Forelimb muscle (tissue), 1 donor: ENCODE results near the gene ERGIC1. TPM values are rescaled to one million over a fixed set of nuclear protein-coding genes. Genes with fewer than 3 reads are reported as not detected.
"Not testable (repeated sequence)": the region's sequence is repeated elsewhere in the genome, so short reads cannot be mapped to it uniquely, and the experiment has no call there.

Experiments used
- DNase-seq: peaks from one replicate; pipeline ENCODE4 v3.0.0-alpha.2; 2013; ENCODE audit warnings: low read depth
- polyA plus RNA-seq: library from polyadenylated mRNA; unstranded; fragments of 120-200 nt; gene quantifications from one replicate; pipeline ENCODE4 v1.2.1, GENCODE V29; 2013; ENCODE audit not compliant: insufficient read length

The ERGIC1 gene
- polyA plus RNA-seq, 1 donor = 83.4 TPM

DNA sequence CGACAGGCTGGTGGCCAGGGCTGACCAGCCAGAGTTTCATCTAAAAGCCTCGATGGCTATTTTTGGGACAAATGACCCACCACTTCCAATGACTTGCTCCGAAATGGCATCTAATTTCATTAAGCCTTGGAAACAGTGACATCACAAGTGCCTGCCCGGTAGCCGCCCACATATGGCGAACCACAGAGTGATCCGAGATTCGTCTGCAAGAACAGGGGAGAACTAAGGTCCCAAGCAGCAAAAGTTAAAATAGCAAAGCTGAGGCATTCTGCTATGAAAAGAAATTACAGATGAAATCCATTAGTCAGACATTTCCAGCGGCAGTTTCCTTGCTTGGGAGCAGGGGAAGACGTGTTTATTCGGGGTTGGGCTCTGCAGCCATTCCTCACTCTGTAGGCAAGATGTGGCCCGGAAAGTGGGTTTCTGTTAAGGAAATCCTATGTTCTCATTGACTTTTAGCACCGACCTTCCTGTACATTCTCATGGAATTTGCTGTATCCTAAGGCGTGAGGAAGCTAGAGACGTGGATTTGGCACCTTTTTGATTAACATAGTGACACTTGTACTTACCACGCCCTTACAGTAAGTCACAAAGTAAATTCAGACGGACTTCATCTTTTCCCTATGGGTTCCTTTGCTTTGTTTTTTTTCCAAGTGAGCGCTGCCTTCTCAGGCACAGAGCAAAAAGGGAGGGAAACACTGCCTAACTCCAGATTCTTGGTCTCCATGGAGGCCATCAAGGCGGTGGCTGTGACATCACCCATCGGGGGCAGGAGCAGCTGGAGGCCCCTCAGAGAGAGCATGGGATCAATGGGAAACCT lies 45.1 kb downstream of the ERGIC1 start:
- no peak for DNase-seq

- DNase-seq = no peak
Observed at GRCh38 chr5:172881691-172882370, 47.8 kb downstream of the ERGIC1 start.

DNA sequence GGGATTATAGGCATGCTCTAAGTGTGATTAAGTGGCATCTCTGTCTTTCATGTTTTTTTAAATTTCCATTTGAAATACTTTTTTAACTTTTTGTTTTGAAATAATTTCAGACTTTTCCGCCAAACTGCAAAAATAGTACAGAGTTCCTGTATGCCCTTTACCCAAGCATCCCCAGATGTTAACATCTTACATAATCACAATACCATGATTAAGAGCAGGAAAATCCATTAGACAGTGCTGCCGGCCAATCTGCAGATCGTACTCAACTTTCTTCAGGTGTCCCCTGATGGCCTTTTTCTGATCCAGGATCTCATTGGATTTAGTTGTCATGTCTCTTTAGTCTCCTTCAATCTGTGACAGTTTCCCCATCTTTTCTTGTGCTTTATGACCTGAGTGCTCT lies 49.0 kb downstream of the ERGIC1 start:
- DNase-seq = no peak

DNA sequence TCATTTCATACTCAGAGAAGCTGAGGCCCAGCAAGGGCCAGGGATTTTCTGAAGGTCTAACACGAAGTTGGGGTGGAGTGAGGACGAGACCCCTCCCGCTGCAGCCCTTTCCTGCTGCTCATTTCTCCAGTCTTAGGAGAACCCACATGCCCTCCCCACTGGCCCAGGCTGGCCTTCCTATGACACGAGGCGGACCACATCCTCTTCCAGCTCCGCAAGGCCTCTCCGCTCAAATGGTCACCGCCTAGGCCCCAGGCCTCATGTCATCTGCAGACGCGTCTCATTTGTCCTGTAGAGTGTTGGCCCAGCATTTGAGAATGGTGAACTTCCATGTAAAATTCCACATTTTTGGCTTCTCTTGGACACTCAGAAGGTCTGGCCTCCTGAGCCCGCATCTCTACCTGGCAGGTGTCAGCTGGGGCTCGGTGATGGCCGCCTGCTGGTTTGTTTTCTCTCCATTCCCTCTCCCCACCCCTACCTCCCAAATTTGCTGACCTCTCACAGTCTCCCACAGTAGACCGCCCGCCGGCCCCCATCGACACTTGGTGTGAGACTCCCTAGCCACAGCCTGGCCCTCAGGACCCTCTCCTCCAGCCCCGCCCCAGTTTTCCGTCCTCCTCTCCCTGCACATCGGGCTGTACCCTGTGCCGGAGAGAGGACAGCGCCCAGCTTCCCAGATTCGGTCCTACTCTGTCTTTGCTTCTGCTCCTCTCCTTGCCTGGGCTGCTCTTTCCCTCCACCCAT lies 51.7 kb downstream of the ERGIC1 start:
- no peak for DNase-seq

- DNase-seq = no peak
Observed at GRCh38 chr5:172886476-172886875, 52.4 kb downstream of the ERGIC1 start.

DNA sequence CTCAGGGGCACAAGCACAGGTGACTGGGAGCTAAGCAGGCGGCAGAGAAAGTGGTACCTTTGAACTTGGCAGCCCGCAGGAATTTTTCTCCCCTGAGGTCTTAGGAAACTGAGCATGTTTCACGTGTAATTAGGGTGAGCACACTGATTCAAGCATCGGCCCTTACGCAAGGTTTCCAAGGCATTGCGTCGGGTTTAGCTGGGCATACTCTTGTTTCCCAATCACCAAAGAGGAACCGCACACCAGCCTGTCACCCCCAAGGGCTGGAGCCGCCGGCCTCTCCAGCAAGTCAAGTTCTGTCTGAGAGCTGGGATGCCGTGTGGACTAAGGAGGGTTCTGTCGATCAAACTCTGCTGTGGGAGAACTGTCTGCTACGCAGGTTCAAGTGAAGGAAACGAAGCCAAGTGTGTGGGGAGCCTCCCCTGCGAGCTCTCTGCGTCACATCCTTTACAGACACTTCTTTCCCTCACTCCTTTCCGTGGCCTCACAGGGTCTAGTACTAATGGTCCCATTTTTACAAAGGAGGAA lies 53.0 kb downstream of the ERGIC1 start:
- no peak for DNase-seq

DNA sequence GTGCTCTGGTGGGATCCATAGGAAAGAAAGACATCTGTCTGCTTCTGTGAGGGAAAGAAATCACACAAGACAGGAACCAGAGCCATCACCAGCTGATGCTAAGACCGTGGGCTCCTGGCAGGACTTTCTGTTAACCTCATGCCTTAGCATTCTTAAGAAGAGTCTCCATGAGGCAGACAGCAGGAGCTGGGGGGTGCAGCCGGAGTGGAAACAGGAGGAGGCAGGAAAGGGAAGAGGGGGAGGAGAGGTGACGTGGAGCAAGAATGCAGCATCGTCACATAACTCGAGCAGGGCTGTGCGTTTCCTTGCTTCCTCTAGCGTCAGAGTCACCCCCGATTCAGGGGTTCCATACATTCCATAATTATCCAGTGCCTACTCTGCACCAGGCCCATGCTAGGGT lies 53.6 kb downstream of the ERGIC1 start:
- no peak for DNase-seq

DNA sequence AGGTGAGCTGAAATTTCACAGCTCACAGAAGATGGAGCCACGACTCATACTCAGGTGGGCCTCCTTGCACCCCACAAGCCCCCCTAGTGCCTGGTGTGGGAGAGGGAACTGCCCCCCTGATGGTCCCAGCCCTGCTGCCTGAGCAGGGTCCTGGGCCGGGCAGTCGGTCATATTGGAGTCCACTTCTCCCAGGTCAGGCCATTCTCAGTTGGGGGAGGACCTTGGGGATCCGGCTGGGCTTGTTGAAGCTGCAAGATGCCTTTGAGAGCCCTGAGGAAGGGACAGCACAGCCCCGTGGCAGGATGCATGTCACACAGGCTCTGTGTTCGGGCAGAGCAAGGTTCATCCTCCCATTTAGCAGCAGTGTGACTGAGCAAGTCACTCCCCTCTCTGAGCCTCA lies 56.6 kb downstream of the ERGIC1 start:
- no peak for DNase-seq

DNA sequence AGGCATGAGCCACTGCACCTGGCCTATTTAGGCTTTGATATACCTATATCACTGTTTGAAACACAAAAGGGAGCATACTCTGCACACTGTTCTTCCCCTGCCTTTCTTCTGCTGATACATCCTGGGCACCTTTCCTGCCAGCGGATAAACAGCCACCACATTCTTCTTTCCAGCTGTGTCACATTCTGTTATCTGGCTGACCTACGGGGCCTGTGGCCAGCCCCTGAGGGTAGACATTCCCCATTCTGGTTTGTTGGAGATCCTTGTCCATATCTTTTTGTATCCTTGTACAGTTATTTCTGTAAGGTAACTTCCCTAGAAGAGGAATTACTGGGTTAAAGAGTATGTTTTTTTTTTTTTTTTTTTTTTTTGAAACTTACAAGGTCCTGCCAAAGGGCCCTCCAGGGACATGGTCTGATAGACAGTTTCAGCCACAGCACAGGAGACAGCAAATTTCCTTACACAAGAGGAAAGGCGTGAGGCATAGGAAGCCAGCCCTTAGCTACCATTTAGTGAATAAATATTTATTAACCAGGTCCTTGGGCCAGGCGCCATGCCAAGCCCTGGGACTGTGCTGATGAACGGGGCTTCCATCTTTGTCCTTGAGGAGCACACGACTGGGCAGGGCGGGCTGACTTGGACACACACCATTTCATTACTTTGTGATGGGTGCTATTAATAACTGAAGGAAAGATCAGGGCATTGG lies 57.8 kb downstream of the ERGIC1 start:
- no peak for DNase-seq

- DNase-seq = no peak
Observed at GRCh38 chr5:172892713-172893112, 58.7 kb downstream of the ERGIC1 start.

DNA sequence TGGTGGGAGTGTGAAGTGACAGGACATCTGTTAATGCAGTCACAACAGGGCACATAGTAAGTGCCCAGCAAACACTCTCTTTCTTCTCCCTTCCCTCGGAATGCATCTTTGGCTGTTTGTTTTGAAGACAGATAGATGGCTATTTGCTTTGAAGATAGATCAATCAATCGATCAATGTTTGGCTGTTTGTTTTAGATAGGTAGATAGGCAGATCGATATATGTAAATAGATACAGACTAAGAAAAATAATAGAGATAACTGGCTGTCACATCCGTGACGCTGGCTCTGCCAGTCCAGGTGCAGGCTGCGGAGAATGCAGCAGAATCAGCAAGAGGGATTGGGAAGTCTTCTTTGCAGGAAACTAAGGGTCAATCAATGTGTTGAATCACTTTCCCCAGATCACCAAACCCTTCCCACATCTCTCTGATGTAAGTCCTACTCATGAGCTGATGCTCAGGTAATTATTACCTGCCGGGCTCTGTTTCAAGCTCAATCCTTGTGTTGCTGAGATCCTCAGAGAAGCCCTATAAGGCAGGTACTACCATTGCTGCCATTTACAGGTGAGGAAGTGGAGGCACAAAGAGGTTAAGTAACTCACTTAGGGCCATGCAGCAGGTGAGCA lies 60.8 kb downstream of the ERGIC1 start:
- no peak for DNase-seq

DNA sequence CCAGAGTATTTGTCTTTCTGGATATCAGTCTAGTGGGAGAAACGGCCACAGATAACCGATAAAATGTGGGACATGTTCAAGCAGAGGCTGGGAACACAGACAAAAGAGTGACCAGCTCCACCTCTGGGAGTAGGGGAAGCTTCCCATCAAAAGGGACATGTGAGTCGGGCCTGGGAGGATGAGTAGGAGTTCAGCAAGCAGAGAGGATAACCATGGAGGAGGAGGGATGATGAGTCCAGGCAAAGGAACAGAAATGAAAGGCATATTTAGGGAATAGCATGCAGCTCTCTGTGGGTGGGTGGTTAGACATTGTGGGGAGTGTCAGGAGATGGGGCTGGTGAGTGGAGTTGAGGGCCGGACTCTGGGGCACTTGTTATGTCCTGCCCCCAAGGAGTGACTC lies 61.5 kb downstream of the ERGIC1 start:
- DNase-seq = no peak

DNA sequence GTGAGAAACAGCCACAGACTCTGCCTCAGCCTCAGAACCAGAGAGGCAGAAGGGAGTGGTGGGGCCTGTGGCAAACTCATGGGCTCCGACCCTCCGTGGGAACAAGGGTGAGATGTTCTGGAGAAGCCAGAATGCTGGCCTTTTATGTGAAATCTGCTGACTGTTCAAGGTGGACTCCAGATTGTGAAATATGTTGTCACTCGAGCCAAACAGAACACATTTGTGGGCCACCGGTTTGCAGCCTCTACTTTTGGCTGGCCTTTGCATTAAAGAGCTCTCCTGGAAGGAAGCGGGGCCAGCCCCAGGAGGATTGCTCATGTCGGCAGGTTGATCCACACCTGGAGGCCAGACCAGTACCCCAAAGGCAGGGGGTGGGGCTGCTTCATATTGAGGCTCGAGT lies 62.4 kb downstream of the ERGIC1 start:
- DNase-seq = no peak

GRCh38 chr5:172897067-172897466 lies 63.0 kb downstream of the ERGIC1 start:
- not testable (repeated sequence) for DNase-seq

- DNase-seq = no peak
Observed at GRCh38 chr5:172897481-172898217, 63.6 kb downstream of the ERGIC1 start.

GRCh38 chr5:172898218-172898842 lies 64.3 kb downstream of the ERGIC1 start:
- DNase-seq = no peak

GRCh38 chr5:172898843-172899369 lies 64.9 kb downstream of the ERGIC1 start:
- no peak for DNase-seq

- no peak for DNase-seq
Observed at GRCh38 chr5:172899436-172899835, 65.4 kb downstream of the ERGIC1 start.

DNA sequence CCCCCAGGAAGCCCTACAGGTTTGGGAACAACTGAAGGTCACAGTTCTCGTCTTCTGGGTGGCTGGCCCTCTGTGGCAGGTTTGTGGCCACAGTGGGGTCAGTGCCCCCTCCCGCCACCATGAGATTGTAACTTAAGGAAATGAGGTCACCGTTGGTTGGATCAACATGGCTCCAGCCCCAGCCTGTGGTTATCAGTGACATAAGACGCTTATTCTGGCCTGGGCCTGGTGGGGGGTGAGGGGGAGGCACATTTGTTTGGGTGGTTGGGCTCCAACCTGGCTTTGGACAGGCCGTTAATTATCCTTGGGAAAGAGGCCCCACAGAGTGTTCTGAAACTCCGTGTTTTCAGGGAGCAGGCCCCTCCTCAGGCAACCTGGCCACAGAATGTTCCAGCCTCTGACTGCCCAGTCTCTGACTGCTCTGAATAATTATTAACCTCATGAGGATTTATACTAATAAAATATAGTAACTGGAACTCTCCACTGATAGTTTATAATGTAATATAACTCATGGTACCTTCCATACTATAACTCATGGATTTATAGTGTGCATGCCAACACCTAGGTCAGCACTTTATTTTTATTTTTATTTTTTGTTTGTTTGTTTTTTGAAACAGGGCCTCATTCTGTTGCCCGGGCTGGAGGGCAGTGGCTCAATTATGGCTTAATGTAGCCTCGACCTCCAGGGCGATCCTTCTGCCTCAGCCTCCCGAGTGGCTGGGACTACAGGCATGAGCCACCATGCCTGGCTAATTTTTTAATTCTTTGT lies 67.1 kb downstream of the ERGIC1 start:
- DNase-seq = no peak
